GM18858 (cell line): ENCODE data around the gene SLC6A3.
"Not testable (repeated sequence)": the region's sequence is repeated elsewhere in the genome, so short reads cannot be mapped to it uniquely, and the experiment has no call there.

Experiments used
- ATAC-seq: cut with Tn5 transposase; IDR thresholded peaks from one replicate; pipeline ENCODE4 v1.9.1; 2021; ENCODE audit not compliant: unreplicated experiment

Gene SLC6A3

DNA sequence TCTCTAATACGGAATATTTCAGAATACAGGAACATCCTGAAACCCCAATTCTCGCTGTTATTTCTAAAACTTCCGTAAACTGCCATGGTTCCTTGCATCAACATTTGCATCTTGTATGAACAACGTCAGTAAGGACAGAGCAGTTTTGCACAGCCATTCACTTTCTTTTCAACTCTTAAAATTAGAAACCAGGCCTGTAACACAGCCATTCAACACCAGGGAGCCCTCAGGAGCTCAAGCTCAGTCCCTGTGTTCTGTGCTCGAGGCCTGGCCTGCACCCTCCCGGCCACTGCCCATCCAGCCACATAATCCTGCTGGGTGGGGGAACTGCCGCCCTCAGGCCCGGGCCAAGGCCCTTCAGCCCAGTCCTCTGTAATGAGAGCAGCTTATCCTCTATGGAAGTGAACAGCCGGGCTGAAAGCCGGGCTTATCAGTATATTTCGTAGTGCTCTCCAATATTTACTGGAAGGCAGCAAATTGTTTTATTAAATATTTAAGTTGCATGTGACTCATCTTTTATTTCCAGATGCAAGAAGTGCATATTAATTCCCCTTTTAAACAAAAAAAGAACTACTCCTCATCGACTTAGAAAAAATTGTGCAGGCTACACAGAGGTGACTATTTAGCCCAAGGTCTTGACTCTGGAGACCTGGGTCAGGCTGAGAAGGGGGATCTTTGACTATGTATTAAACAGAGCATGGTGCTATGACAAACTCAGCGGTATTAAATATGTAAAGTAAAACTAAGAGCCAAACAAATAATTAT is 33.2 kb upstream of the SLC6A3 start:
- no peak for ATAC-seq

- no peak for ATAC-seq
Measured at GRCh38 chr5:1477341-1477740, 32.1 kb upstream of the SLC6A3 start.

DNA sequence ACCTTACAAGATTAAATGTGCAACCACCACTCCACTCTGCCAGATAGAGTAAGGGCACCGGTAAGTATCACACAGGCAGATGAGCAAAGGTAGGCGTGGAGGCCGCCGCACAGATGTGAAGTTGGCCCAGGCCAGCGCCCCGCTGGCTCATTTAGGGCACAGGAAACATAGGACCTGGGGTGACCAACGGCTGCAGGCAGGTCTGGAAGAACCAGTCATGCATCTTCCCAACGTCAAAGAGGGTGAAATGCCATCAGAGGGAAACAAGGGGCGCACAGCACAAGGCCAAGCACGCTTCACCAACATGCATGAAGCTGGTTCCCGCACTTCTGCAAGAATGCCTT is 31.7 kb upstream of the SLC6A3 start:
- ATAC-seq, result no peak

- ATAC-seq, result no peak
Measured at GRCh38 chr5:1476181-1476966, 31.1 kb upstream of the SLC6A3 start.

- ATAC-seq, result not testable (repeated sequence)
Measured at GRCh38 chr5:1475544-1475900, 30.3 kb upstream of the SLC6A3 start.

DNA sequence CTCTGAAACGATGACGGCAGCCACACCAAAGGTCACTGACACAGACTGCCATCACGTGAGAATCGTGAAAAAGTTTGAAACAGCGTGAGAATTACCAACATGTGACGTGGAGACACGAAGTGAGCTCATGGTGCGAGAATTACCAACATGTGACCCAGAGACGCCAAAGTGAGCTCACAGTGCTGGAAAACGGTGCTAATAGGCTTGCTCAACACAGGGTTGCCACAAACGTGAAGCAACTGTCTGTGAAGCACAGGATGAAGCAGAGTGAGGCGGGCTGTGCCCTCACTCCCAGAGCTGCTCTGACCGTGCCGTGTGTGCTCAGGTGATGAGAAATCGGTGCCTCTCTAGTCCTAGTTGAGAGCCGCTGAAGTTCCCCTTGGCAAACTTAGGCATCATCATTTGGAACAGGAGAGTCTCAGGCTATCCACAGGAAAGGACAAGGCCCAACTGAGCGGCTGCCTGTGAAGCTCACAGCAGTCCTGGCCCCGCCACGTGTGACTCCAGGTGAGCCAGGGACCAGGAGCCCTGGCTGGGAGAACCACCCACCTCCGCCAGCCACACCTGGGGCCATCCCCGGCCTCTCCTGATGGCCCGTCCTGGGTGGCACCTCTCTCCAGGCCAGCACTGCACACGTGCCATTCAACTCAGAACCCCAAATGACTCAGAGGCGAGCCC is 29.8 kb upstream of the SLC6A3 start:
- no peak for ATAC-seq

DNA sequence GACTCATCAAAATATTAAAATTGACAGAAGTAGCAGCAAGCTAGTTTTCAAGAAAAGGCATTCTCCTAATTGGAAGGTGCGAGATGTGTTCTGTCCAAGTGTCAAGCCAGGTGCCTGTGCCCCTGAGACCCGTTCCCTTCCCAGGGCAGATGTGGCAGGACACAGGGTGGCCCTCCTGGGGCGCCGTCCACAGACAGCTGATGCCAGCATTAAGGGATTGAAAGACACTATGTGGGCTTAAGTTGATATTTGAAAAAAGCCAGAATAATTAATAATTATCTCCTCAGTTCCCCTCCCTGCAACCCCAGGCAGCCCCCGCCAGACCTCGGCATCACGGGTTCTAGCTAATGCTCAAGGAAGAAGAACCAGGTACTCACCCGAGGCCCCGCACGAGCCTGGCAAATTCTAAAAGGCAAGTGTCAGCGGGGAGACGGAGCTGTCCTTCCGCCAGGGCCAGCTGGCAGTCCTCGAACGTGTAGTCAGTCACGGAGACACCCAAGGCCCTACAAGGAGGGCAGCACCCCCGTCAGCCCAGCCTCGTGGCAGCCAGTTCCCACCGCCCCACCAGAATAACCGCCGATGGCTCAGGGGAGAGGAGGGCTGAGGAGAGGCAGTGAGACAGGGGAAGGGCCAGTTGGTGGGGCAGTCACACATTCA is 29.1 kb upstream of the SLC6A3 start:
- ATAC-seq, result no peak

- no peak for ATAC-seq
Measured at GRCh38 chr5:1473746-1474145, 28.5 kb upstream of the SLC6A3 start.

- ATAC-seq, result no peak
Measured at GRCh38 chr5:1472964-1473628, 27.9 kb upstream of the SLC6A3 start.

DNA sequence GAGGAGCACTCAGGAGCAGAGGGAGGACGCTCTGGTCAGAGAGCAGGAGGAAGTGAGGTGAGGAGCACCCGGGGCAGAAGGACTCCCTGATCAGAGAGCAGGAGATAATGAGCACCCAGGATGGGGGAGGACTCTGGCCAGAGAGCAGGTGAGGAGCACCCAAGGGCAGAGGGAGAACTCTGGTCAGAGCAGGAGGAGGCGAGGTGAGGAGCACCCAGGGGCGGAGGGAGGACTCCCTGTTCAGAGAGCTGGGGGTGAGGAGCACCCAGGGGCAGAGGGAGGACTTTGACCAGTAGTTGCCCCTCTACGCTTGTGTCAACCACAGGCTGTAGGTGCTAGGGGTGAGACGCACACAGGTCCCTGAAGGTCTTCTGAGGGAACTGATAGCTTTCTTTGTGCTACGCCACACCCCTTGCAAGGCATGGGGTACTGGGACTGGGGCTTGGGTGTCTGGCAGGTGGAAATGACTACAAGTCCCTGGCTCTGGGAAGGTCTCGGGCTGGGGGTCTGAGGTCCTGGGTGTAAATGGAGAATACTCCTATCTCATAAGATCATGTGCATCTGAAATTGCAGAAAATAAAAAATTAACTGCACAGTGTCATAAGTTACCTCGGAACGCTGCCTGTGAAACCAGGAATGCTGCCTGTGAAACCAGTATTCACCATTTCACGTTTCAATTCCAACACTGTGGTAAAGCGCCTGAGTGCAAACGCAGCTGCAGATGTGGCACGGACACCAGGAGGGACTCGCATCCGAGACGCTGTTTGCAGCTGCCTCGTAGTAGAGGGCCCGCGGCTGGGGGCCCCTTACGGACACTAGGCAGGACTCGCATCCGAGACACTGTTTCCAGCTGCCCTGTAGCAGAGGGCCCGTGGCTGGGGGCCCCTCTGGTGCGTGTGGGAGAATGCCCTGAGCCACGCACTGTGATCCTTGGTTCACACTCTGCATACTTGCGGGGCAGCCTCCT is 27.0 kb upstream of the SLC6A3 start:
- ATAC-seq, result no peak

DNA sequence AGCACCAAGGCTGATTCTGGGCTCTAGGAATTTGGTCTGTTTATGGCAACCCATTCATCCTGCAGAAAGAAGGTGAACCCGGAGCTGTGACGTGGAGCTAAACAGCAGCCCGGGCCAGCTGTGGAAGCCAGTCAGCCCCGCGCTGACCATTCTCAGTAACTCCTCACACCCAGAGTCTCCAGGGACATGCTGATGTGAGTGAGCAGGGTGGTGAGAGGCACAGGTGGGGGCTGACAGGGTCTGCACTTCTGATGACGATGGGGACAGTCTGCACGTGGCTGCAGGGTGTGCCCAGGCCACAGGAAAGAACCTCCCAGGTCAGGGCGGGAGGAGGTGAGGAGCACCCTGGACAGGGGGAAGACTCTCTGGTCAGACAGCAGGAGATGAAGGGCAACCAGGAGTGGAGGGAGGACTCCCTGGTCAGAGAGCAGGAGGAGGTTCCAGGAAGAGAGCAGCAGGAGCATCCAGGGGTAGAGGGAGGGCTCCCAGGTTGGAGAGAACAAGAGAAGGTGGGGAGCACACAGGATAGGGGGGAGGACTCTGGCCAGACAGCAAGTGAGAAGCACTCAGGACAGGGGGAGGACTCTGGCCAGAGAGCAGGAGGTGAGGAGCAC is 26.1 kb upstream of the SLC6A3 start:
- ATAC-seq, result no peak

DNA sequence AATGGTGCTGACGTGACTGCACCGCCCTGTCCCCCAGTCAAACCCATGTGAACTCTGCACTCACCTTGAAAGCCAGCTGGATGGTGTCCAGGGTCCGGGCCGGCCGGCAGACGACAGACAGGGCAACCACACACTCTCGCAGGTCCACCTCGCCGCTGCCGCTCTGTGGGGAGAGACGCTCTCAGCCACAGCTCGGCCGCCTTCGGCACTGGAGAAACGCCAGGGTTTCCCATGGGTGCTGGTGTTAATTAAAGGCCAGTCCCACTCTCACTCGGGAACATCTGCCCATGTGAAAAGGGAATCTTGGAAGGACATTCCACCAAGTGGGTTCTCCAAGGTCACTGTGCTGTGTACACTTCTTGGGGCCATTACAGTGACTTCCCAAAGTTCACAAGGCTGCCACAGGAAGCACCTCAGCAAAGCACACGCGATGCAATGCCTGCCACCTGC is 25.5 kb upstream of the SLC6A3 start:
- no peak for ATAC-seq

- no peak for ATAC-seq
Measured at GRCh38 chr5:1468629-1469527, 23.6 kb upstream of the SLC6A3 start.

DNA sequence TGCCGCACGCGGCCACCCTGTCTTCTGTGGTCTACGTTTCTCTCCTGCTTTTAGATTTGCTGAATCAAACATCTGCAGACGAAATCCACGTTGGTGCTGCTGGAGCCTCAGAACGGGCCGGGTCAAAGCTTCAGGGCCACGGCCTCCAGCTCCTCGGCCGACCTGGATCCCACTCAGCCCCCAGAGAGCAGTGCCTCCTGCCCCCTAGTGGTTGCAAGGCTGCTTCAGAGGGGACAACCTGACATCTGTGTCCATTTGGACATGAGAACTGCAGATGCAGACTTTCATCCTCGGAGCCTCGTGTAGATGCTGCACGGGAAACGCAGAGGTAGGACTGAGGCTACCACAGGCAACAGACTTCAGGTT is 23.0 kb upstream of the SLC6A3 start:
- ATAC-seq, result no peak

GRCh38 chr5:1467341-1468246 is 22.4 kb upstream of the SLC6A3 start:
- ATAC-seq, result no peak

DNA sequence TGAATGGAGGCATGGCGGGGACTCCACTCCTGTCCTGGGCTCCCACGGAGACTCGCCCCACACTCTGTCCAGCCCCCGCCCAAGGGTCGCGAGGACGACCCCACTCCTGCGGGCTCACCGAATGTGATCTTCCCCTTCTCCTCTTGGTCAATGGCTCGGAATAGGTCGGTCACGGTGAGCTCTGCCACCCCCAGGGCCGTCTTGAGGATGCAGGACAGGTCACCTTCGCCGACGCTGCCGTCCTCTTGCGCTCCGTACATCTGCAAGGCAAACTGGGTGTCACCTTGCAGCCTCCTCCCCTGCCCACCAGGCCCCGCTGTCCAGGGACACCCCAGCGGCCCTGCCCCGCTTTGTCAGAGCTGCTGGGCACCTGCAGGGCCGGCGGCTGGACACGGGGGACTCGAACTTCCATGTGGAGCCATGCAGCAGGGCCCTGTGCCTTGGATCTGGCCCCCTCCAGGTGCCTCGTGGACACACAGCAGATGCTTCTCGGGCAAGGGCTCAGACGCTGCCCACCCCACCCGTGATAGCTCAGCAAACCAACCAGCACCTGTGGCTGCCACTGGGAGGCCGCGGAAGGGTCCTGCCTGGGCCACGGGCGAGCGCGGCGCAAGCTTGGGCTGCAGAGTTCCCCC is 21.5 kb upstream of the SLC6A3 start:
- no peak for ATAC-seq

- ATAC-seq, result no peak
Measured at GRCh38 chr5:1465966-1466471, 20.8 kb upstream of the SLC6A3 start.
